Measurements from ENCODE around the gene JARID2. TPM values are rescaled to one million over a fixed set of nuclear protein-coding genes. Genes with fewer than 3 reads are reported as not detected.

The JARID2 gene
- total RNA-seq, 2 donors from 2014 or later = 3.6 to 4.6 TPM

DNA sequence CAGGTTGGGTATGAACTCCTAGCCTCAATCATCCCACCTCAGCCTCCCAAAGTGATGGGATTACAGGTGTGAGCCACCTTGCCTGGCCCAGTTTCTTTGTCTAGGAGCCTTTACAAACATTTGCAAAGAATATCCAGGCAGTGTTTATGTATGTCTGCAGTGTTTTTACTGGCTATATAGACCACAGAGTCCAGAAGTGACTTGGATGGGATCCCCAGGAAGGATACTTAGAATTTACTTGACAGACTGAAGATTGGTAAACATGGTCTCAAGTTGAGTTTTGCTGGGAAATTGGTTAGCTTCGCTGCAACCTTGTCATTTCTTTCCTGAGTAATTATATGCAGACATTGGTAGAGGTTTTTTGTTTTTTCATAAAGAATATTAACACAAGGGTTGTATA, 23.8 kb downstream of the JARID2 start:
- no peak overlapping the region for H3K27ac ChIP-seq
- TF ChIP-seq POLR2A (IDR thresholded peaks at IDR 0.05) = no peak
- TF ChIP-seq, protein P1, sequence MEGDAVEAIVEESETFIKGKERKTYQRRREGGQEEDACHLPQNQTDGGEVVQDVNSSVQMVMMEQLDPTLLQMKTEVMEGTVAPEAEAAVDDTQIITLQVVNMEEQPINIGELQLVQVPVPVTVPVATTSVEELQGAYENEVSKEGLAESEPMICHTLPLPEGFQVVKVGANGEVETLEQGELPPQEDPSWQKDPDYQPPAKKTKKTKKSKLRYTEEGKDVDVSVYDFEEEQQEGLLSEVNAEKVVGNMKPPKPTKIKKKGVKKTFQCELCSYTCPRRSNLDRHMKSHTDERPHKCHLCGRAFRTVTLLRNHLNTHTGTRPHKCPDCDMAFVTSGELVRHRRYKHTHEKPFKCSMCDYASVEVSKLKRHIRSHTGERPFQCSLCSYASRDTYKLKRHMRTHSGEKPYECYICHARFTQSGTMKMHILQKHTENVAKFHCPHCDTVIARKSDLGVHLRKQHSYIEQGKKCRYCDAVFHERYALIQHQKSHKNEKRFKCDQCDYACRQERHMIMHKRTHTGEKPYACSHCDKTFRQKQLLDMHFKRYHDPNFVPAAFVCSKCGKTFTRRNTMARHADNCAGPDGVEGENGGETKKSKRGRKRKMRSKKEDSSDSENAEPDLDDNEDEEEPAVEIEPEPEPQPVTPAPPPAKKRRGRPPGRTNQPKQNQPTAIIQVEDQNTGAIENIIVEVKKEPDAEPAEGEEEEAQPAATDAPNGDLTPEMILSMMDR (IDR thresholded peaks at IDR 0.05) = no peak
- ATAC-seq = no peak

GRCh38 chr6:15270402-15270801, 24.5 kb downstream of the JARID2 start:
- H3K27me3 ChIP-seq = no peaks in the 10 kb centered on the region
- no peaks in the 10 kb centered on the region for H3K36me3 ChIP-seq (replicated peaks in 1 of 2; ENCODE audit: insufficient read depth in 1 of 2, low read depth in 2 of 2)
- intact Hi-C loops (cut with DNase I) = no loop called here
- ATAC-seq (no peak), DNase-seq (no peak)
- no peaks in the 10 kb centered on the region for H3K9me3 ChIP-seq
- peaks cover 37% of the 10 kb centered on the region for H3K4me1 ChIP-seq
- 94 to 100% methylated on average over 2 of the region's 2 CpGs for WGBS, 2 donors
- no peak for TF ChIP-seq POLR2A (IDR thresholded peaks at IDR 0.05)
- TF ChIP-seq, protein P1 (IDR thresholded peaks at IDR 0.05) = no peak
- no peak overlapping the region for H3K4me3 ChIP-seq
- no peak overlapping the region for H3K27ac ChIP-seq

More for the DNA sequence above, 23.8 kb downstream of the JARID2 start:
- H3K27me3 ChIP-seq = no peaks in the 10 kb centered on the region
- 81 to 97% methylated on average over 1 of the region's 1 CpG for WGBS, 2 donors
- H3K4me1 ChIP-seq = peaks cover 38% of the 10 kb centered on the region
- intact Hi-C loops (cut with DNase I) = no loop called here
- no peaks in the 10 kb centered on the region for H3K9me3 ChIP-seq
- H3K36me3 ChIP-seq (replicated peaks in 1 of 2; ENCODE audit: insufficient read depth in 1 of 2, low read depth in 2 of 2) = no peaks in the 10 kb centered on the region
- H3K4me3 ChIP-seq = no peak overlapping the region
- no peak for DNase-seq

DNA sequence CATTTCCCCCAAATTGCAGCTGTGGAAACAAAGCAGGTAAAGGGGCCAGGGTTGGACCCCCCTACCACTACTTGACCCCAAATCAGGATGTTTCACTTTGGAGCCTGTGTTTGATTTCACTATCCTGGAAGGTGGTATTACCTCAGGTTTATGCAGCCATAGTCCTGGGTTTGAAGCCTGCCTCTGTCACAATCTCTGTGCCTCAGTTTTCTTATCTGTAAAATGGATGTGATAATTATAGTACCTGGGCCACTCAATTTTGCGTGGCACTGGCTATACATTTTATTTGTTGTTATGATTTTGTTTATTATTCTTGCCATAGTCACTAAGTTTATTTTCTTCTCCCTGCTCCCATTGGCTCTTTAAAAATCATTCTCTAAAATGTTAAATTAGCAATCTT, 26.7 kb downstream of the JARID2 start:
- no peak for DNase-seq
- no peak overlapping the region for H3K27ac ChIP-seq
- H3K4me3 ChIP-seq = no peak overlapping the region
- H3K4me1 ChIP-seq = peaks cover 17% of the 10 kb centered on the region
- no peaks in the 10 kb centered on the region for H3K27me3 ChIP-seq
- 79 to 84% methylated on average over 1 of the region's 1 CpG for WGBS, 2 donors
- TF ChIP-seq, protein P1 (IDR thresholded peaks at IDR 0.05) = no peak
- TF ChIP-seq POLR2A (IDR thresholded peaks at IDR 0.05) = no peak
- H3K36me3 ChIP-seq (replicated peaks in 1 of 2; ENCODE audit: insufficient read depth in 1 of 2, low read depth in 2 of 2) = no peaks in the 10 kb centered on the region
- H3K9me3 ChIP-seq = no peaks in the 10 kb centered on the region
- intact Hi-C loops (cut with DNase I) = no loop called here
- ATAC-seq = no peak

DNA sequence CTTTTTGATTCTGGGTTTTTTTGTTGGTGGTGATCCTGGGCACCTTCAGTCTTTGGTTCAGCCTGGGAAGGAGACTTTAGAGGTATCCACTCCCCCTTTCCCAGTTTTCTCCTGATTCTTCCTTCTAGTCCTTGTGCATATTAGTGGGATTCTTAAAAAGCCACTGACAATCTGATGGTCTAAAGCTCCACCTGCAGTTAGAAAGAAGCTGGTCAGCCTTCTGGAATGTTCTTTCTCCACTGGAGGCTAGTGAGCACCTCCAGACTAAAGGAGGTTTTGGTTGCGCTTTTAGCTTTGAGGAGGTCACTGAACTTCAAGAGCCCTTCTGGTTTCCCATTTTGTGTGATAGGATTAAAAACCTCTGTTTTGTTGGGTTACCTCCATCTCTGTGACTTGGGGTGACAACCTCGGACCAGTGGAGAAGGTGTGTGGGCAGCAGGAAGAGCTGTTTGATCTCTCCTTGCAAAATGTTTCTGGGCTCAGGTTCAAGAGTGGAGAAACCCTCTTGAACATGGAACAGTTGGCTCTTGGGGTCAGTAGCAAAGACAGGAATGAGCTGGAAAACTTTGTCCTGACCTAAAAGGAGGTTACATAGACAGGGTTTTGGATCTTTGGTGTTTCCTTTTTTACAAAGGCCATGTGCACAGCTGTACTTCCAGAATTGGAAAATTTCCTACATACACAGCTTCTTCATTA, 29.0 kb downstream of the JARID2 start:
- TF ChIP-seq, protein P1 (IDR thresholded peaks at IDR 0.05) = peak in 4 of 7 experiments; percentile 17 to 28 (median 22)
- no peak for TF ChIP-seq POLR2A (IDR thresholded peaks at IDR 0.05)
- intact Hi-C loops (cut with DNase I) = no loop called here
- ATAC-seq = no peak

More for the DNA sequence above, 29.0 kb downstream of the JARID2 start:
- 58 to 81% methylated on average over 2 of the region's 2 CpGs for WGBS, 2 donors
- no peaks in the 10 kb centered on the region for H3K36me3 ChIP-seq (replicated peaks in 1 of 2; ENCODE audit: insufficient read depth in 1 of 2, low read depth in 2 of 2)
- no peak overlapping the region for H3K27ac ChIP-seq
- H3K9me3 ChIP-seq = no peaks in the 10 kb centered on the region
- no peak for DNase-seq
- no peaks in the 10 kb centered on the region for H3K27me3 ChIP-seq
- H3K4me3 ChIP-seq = no peak overlapping the region
- peaks cover 17% of the 10 kb centered on the region for H3K4me1 ChIP-seq
